Lower leg skin (tissue), 3 donors: ENCODE results near the gene CMIP.

Experiments used
- CTCF ChIP-seq, 3 donors: fragments of 450-650 bp; IDR thresholded peaks; one replicate each; pipeline ENCODE4 v1.5.1; 2016; ENCODE audit warnings: antibody characterized with exemption in 3 of 3, mild to moderate bottlenecking in 3 of 3, moderate library complexity in 2 of 3
- POLR2A ChIP-seq, 2 donors: fragments of 450-650 bp; IDR thresholded peaks; one replicate each; pipeline ENCODE4 v1.6.1; 2016 to 2017; ENCODE audit warnings: antibody characterized with exemption in 2 of 2, mild to moderate bottlenecking in 1 of 2, moderate library complexity in 1 of 2

GRCh38 chr16:81483064-81483969 lies 38.7 kb downstream of the CMIP start:
- no peak for TF ChIP-seq POLR2A (IDR thresholded peaks at IDR 0.05)
- TF ChIP-seq CTCF (IDR thresholded peaks at IDR 0.05), result no peak
